BLaER1 treated with 17β-estradiol and CSF1 and Interleukin-3, amounts not matched to agents 10 nM and 100 nM (cell line): ENCODE results near the gene MCAT.
"Not testable (repeated sequence)": the region's sequence is repeated elsewhere in the genome, so short reads cannot be mapped to it uniquely, and the experiment has no call there.

Experiments
- H3K27ac ChIP-seq, 11 experiments: shearing (Covaris generic); formaldehyde crosslinking; 2 replicates each; pipeline ENCODE4 v1.8.1; 2022
- H3K27me3 ChIP-seq, 11 experiments: shearing (Covaris generic); formaldehyde crosslinking; 2 replicates each; pipeline ENCODE4 v1.8.1; 2022
- H3K36me3 ChIP-seq, 11 experiments: shearing (Covaris generic); formaldehyde crosslinking; 2 replicates each; pipeline ENCODE4 v1.8.1; 2022
- H3K4me1 ChIP-seq, 10 experiments: shearing (Covaris generic); formaldehyde crosslinking; 2 replicates each; pipeline ENCODE4 v1.8.1; 2022
- H3K4me2 ChIP-seq, 11 experiments: shearing (Covaris generic); formaldehyde crosslinking; 2 replicates each; pipeline ENCODE4 v1.8.1; 2022
- H3K4me3 ChIP-seq, 10 experiments: shearing (Covaris generic); formaldehyde crosslinking; 2 replicates each; pipeline ENCODE4 v1.8.1; 2022
- H3K9ac ChIP-seq, 11 experiments: shearing (Covaris generic); formaldehyde crosslinking; 2 replicates each; pipeline ENCODE4 v1.8.1; 2022
- H3K9me3 ChIP-seq, 11 experiments: shearing (Covaris generic); formaldehyde crosslinking; replicated peaks in 1 of 11; 2 replicates each; pipeline ENCODE4 v1.8.1; 2022
- H4K20me1 ChIP-seq, 11 experiments: shearing (Covaris generic); formaldehyde crosslinking; 2 replicates each; pipeline ENCODE4 v1.8.1; 2022
- Cebpa-rat ChIP-seq, 11 experiments: shearing (Covaris generic); IDR thresholded peaks; 2 replicates each; pipeline ENCODE4 v1.8.1; 2022

Gene MCAT

DNA sequence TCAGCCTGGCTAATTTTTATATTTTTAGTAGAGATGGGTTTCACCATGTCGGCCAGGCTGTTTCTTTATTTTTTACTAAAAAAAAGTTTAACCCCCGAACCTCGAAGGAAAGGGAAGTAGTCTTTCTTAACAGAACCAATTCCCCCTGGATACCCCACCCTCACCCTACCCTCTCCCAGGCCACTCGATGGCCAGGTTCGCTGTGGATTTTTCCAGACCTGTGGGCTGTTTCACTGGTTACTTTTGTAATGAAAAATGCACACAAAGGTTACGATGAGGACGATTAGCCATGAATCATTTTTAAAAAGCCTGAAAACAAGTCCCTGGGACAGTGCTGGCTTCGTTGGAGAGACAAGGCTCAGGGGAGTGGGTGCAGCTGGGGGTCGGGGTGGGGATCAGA is 10.7 kb upstream of the MCAT start:
- Histone ChIP-seq H3K9me3 (no peaks in the 10 kb centered on the region), H3K9ac (peak overlapping the region; percentile 32 to 80 (median 73); a peak in 21 of 22 replicates), H3K4me1 (peaks cover 66 to 75% (median 73%) of the 10 kb centered on the region in 10 experiments), H4K20me1 (peaks cover 39 to 60% (median 46%) of the 10 kb centered on the region in 11 experiments), H3K4me3 (peak overlapping the region; percentile 27 to 99 (median 68); a peak in 19 of 20 replicates), H3K4me2 (peak overlapping the region; percentile 78 to 99 (median 91)), H3K27me3 (no peaks in the 10 kb centered on the region), H3K27ac (peak overlapping the region in 10 of 11 experiments; percentile 44 to 96 (median 72); a peak in 20 of 22 replicates), H3K36me3 (peaks cover 0 to 43% (median 30%) of the 10 kb centered on the region in 11 experiments; a peak in 17 of 22 replicates)
- TF ChIP-seq Cebpa-rat (IDR thresholded peaks at IDR 0.05), result no peak

DNA sequence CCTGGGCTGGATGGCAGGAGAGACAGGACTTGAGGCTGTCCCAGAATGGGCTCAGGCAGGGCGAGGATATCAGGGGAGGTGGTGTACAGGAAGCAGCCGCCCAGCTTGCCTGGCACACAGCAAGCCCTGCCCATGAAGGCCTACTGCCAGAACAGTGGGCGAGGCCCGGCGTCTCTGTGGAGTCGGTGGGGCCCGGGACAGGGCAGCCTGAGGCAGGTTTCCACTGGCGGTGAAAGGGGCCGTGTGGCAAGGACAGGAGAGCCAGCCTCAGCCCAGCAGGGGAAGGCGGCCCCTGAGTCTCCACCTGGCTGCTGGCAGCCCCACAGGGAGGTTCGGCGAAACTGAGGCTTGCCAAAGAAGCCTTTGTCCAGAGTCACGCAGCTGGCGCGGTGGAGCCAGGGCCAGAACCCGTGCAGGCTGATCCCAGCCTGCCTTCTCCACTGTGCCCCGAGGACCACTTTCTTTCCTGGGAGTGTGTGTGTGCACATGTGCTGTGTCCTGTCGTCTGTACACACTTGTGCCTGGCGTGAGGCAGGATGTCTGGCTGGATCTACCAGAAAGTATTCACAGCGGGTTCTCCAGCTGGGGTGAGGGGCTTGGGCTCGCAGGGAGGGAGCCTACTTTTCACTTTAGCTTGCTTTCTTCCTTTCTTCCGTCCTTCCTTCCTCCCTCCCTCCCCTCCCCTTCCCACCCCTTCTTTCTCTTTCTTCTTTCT is 9.3 kb upstream of the MCAT start:
- Histone ChIP-seq H3K36me3 (peaks cover 0 to 29% (median 20%) of the 10 kb centered on the region in 11 experiments; a peak in 15 of 22 replicates), H3K4me1 (peaks cover 66 to 75% (median 73%) of the 10 kb centered on the region in 10 experiments), H3K9me3 (no peaks in the 10 kb centered on the region), H3K4me2 (peak overlapping the region; percentile 85 to 99 (median 96)), H4K20me1 (peaks cover 25 to 46% (median 32%) of the 10 kb centered on the region in 11 experiments), H3K4me3 (peak overlapping the region; percentile 80 to 99 (median 94)), H3K27ac (peak overlapping the region; percentile 48 to 97 (median 88)), H3K9ac (peak overlapping the region; percentile 82 to 97 (median 91)), H3K27me3 (no peaks in the 10 kb centered on the region)
- no peak for TF ChIP-seq Cebpa-rat (IDR thresholded peaks at IDR 0.05)

DNA sequence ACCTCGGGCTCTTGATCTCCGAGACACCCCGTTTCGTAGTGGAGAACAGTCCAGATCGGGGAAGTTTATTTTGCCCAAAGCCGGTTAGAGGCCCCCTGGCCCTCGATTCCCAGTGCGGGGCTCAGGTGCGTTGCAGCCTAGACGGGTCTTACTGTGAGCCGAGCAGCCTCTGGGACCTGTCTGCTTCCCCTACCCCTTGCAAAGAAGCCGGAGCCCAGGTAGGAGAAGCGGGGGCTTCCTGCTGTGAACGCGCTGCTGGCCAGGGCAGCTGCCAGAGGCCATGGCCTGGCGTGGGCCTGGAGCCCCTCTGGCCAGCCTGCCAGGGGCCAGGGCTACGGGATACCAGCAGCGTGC is 8.8 kb upstream of the MCAT start:
- TF ChIP-seq Cebpa-rat (IDR thresholded peaks at IDR 0.05), result no peak
- peaks cover 22 to 41% (median 27%) of the 10 kb centered on the region in 11 experiments for H4K20me1 ChIP-seq
- peaks cover 0 to 28% (median 17%) of the 10 kb centered on the region in 11 experiments; a peak in 15 of 22 replicates for H3K36me3 ChIP-seq
- no peaks in the 10 kb centered on the region for H3K27me3 ChIP-seq
- H3K27ac ChIP-seq, result peak overlapping the region; percentile 48 to 97 (median 88)
- H3K4me2 ChIP-seq, result peak overlapping the region; percentile 85 to 99 (median 96)
- peak overlapping the region; percentile 80 to 99 (median 94) for H3K4me3 ChIP-seq
- H3K9me3 ChIP-seq, result no peaks in the 10 kb centered on the region
- H3K4me1 ChIP-seq, result peaks cover 66 to 75% (median 74%) of the 10 kb centered on the region in 10 experiments
- H3K9ac ChIP-seq, result peak overlapping the region; percentile 82 to 97 (median 91)

DNA sequence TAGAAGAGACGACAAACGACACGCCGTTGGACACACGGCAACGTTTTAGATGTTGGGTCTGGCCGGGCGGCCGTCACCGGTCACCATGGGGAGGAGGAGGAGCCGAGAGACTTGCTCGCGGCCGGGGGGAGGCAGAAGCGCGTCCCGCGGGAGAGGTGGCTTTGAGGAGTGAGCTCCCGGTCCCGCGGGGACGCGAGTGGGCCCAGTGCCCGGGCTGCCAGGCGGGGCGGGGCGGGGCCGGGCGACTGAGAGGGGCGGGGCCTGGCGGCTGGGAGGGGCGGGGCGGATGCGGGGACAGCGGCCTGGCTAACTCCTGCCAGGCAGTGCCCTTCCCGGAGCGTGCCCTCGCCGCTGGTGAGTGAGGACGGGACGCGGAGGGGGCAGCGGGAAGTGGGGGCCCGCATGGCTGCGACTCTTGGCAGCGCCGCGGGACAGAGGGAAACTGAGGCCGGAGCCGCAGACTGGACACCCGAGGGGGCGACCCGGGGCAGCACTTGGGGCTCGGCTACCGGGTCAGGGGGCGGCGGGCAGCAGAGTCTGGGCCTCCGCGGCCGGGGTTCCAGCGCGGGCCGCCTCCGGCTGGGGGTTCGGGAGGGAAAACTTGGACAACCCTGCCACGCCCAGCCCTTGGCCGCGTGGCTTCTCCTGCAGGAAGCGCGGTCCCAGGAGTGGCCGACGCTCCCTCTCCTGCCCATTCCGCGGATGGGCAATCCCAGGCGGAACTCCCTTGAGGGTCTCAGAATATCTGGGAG is 8.2 kb upstream of the MCAT start, which contains the start of gene TSPO:
Gene TSPO, plus strand, starts transcription at position 309 of the 752 bp plus-strand sequence. CDS start 7,680 bp downstream, outside the sequence.
- Histone ChIP-seq H3K27ac (peak within 1 kb of the TSS; percentile 48 to 97 (median 88)), H3K4me1 (peaks cover 67 to 75% (median 74%) of the 10 kb centered on the region in 10 experiments), H3K9ac (peak within 1 kb of the TSS; percentile 82 to 97 (median 91)), H3K4me3 (peak within 1 kb of the TSS; percentile 80 to 99 (median 94)), H3K36me3 (peaks cover 0 to 22% (median 17%) of the 10 kb centered on the region in 11 experiments; a peak in 13 of 22 replicates), H3K4me2 (peak within 1 kb of the TSS; percentile 85 to 99 (median 96)), H4K20me1 (peaks cover 17 to 35% (median 21%) of the 10 kb centered on the region in 11 experiments), H3K9me3 (no peaks in the 10 kb centered on the region), H3K27me3 (no peaks in the 10 kb centered on the region)
- TF ChIP-seq Cebpa-rat (IDR thresholded peaks at IDR 0.05), result no peak

DNA sequence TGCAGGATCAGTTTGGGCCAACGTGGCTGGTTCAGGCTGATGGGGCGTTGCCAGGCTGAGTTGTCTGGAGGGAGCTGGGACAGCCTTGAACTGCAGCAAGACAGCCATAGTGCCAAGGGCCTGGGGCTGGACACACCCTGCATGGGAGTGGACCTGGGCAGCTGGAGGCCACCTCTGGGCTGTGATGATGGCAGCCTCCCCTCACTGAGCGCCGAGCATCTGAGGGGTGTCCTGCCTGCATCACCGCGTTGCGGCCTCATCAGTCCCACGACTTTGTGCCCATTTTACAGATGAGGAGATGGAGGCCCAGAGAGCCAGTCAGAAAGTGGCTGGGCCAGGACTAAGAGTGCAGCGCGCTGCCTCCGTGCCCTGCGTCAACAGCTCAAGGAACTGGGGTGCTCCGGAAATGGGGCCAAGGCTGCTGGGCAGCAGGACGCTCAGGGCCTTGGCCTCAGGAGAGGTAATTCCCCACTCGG is 7.6 kb upstream of the MCAT start:
- Histone ChIP-seq H3K4me3 (peak overlapping the region; percentile 80 to 99 (median 94)), H3K9ac (peak overlapping the region; percentile 82 to 97 (median 91)), H3K9me3 (no peaks in the 10 kb centered on the region), H3K4me2 (peak overlapping the region; percentile 85 to 99 (median 96)), H3K27ac (peak overlapping the region; percentile 30 to 97 (median 88); a peak in 21 of 22 replicates), H4K20me1 (peaks cover 12 to 28% (median 16%) of the 10 kb centered on the region in 11 experiments), H3K4me1 (peaks cover 68 to 76% (median 74%) of the 10 kb centered on the region in 10 experiments), H3K27me3 (no peaks in the 10 kb centered on the region), H3K36me3 (peaks cover 0 to 16% (median 12%) of the 10 kb centered on the region in 11 experiments; a peak in 12 of 22 replicates)
- no peak for TF ChIP-seq Cebpa-rat (IDR thresholded peaks at IDR 0.05)

DNA sequence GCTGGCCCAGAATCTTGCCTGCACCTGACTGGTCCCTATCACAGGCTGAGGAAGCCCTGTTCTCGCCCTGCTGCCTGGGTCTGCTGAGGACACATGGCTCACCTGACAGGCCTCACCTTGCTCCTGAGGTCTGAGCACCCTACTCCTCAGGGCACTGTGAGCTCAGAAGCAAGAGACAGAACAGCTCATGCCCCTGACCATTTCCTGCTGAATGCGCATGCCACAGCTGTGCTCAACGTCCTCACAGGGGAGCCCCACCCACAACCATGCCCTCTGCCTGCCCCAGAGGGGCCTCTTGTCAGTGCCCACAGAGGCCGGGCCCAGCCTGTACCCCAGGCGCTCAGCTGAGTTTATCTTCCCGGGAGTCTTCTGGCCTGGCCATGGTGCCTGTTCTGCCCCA is 5.4 kb upstream of the MCAT start:
- Histone ChIP-seq H3K4me3 (peak overlapping the region in 6 of 10 experiments; percentile 46 to 65 (median 52); a peak in 10 of 20 replicates), H4K20me1 (peaks cover 0 to 7% (median 0%) of the 10 kb centered on the region in 11 experiments; a peak in 3 of 22 replicates), H3K9me3 (no peaks in the 10 kb centered on the region), H3K36me3 (no peaks in the 10 kb centered on the region), H3K27ac (peak overlapping the region; percentile 64 to 95 (median 89)), H3K4me1 (peaks cover 62 to 76% (median 71%) of the 10 kb centered on the region in 10 experiments), H3K27me3 (no peaks in the 10 kb centered on the region), H3K9ac (peak overlapping the region; percentile 48 to 84 (median 78); a peak in 21 of 22 replicates), H3K4me2 (peak overlapping the region; percentile 84 to 97 (median 93))
- no peak for TF ChIP-seq Cebpa-rat (IDR thresholded peaks at IDR 0.05)

DNA sequence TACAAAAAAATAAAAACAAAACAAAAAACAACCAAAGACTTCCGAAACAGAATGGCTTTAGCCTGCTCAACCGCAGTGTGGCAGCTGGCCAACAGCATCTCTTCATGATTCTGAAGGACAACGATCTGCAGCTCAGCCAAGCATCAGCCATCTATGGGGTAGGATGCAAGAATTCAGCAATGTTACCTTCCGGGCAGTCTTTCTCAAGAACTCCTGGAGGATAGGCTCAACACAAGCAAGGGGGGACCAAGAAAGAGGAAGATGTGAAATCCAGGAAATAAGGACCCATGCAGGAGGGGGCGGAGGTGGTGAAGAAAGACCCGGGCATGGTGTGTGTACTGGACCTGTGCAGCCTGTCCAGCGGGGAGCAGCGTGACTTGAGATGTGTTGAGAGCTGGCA is 4.6 kb upstream of the MCAT start:
- Histone ChIP-seq H3K4me1 (peaks cover 62 to 79% (median 73%) of the 10 kb centered on the region in 10 experiments), H3K27ac (peak overlapping the region; percentile 50 to 95 (median 89); a peak in 21 of 22 replicates), H4K20me1 (peaks cover 0 to 6% (median 0%) of the 10 kb centered on the region in 11 experiments; a peak in 2 of 22 replicates), H3K36me3 (no peaks in the 10 kb centered on the region), H3K4me3 (peak overlapping the region; percentile 2 to 65 (median 48); a peak in 19 of 20 replicates), H3K9me3 (no peaks in the 10 kb centered on the region), H3K4me2 (peak overlapping the region; percentile 84 to 97 (median 93)), H3K9ac (peak overlapping the region; percentile 55 to 84 (median 78); a peak in 20 of 22 replicates), H3K27me3 (no peaks in the 10 kb centered on the region)
- TF ChIP-seq Cebpa-rat (IDR thresholded peaks at IDR 0.05), result peak in 9 of 11 experiments; percentile 42 to 91 (median 81); a peak in 14 of 22 replicates

DNA sequence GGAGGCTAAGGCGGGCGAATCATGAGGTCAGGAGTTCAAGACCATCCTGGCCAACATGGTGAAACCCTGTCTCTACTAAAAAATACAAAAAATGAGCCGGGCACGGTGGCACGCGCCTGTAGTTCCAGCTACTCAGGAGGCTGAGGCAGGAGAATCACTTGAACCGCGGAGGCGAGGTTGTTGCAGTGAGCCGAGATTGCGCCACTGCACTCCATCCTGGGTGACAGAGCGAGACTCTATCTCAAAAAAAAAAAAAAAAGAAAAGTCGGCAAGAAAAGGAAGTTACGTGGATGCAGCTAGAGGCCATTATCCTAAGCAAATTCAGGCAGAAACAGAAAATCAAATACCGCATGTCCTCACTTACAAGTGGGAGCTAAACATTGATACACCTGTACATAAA is 3.1 kb upstream of the MCAT start:
- not testable (repeated sequence) for H3K27me3 ChIP-seq, H3K36me3 ChIP-seq, H3K9me3 ChIP-seq
- Histone ChIP-seq H3K9ac (peak overlapping the region; percentile 32 to 84 (median 78); a peak in 16 of 22 replicates), H3K27ac (peak overlapping the region; percentile 57 to 95 (median 89); a peak in 21 of 22 replicates), H3K4me1 (peaks cover 76 to 92% (median 86%) of the 10 kb centered on the region in 10 experiments), H4K20me1 (peaks cover 0 to 11% (median 0%) of the 10 kb centered on the region in 11 experiments; a peak in 4 of 22 replicates), H3K4me3 (peak overlapping the region in 3 of 10 experiments; percentile 14 to 56 (median 53); a peak in 2 of 20 replicates), H3K4me2 (peak overlapping the region; percentile 84 to 97 (median 93))
- TF ChIP-seq Cebpa-rat (IDR thresholded peaks at IDR 0.05), result peak in 3 of 11 experiments; percentile 22 to 31 (median 27); a peak in 3 of 22 replicates

DNA sequence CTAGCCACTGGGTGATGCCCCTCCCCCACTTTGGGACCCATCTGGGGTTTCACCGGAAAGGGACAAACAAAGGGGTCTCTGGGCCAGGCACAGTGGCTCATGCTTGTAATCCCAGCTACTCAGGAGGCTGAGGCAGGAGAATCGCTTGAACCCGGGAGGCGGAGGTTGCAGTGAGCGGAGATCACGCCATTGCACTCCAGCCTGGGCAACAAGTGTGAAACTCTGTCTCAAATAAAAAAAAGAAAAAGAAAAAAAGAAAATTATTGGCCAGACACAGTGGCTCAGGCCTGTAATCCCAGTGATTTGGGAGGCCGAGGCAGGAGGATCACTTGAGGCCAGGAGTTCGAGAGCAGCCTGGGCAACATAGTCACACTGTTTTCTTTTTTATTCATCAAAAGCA is 2.2 kb upstream of the MCAT start:
- peaks cover 0 to 16% (median 0%) of the 10 kb centered on the region in 11 experiments; a peak in 4 of 22 replicates for H4K20me1 ChIP-seq
- H3K27me3 ChIP-seq, H3K9me3 ChIP-seq, H3K4me3 ChIP-seq: not testable (repeated sequence)
- peaks cover 72 to 93% (median 84%) of the 10 kb centered on the region in 10 experiments for H3K4me1 ChIP-seq
- H3K9ac ChIP-seq, result peak overlapping the region in 2 of 11 experiments; percentile 2 to 36; a peak in 2 of 22 replicates
- peak overlapping the region in 10 of 11 experiments; percentile 10 to 95 (median 90); a peak in 16 of 22 replicates for H3K27ac ChIP-seq
- H3K4me2 ChIP-seq, result peak overlapping the region in 8 of 11 experiments; percentile 84 to 97 (median 94); a peak in 17 of 22 replicates
- peaks cover 9 to 16% (median 10%) of the 10 kb centered on the region in 11 experiments for H3K36me3 ChIP-seq
